ENCODE results near the gene MLNR. TPM values are rescaled to one million over a fixed set of nuclear protein-coding genes. Genes with fewer than 3 reads are reported as not detected.

MLNR gene
- not detected in 2 replicates for total RNA-seq

GRCh38 chr13:49220036-49220855 is at the start of gene MLNR:
TSS of gene MLNR (plus strand) at chr13:49220338. CDS start at chr13:49220338, 0 bp downstream.

GRCh38 chr13:49247643-49248621 is 27.8 kb downstream of the MLNR start, which contains the start of gene CDADC1:
TSS of gene CDADC1 (plus strand) at chr13:49247925. CDS start at chr13:49248038, 113 bp downstream.

Other genes starting within 250 kb of the MLNR start
- 16.2 and 22.0 TPM in 2 replicates for gene FNDC3A, start 244.4 kb upstream of the MLNR start, total RNA-seq
- gene CDADC1, start 27.6 kb downstream of the MLNR start, total RNA-seq: 1.6 and 8.3 TPM in 2 replicates
- 5.9 and 6.2 TPM in 2 replicates for gene CAB39L, start 223.7 kb downstream of the MLNR start, total RNA-seq
- gene SETDB2, start 223.9 kb downstream of the MLNR start, total RNA-seq: 2.5 and 3.6 TPM in 2 replicates

Data from hair follicular keratinocyte (primary cell).